Activated CD8-positive, alpha-beta memory T cell treated with anti-CD3 and anti-CD28 coated beads, Interleukin-2, amount 50 U/mL, for 48 hours (primary cell): Measurements from ENCODE around the gene FAM20B.
"Not testable (repeated sequence)": the region's sequence is repeated elsewhere in the genome, so short reads cannot be mapped to it uniquely, and the experiment has no call there.

Experiments used
- DNase-seq: peaks from one replicate; pipeline ENCODE4 v3.0.0-alpha.2; 2020

The FAM20B gene

DNA sequence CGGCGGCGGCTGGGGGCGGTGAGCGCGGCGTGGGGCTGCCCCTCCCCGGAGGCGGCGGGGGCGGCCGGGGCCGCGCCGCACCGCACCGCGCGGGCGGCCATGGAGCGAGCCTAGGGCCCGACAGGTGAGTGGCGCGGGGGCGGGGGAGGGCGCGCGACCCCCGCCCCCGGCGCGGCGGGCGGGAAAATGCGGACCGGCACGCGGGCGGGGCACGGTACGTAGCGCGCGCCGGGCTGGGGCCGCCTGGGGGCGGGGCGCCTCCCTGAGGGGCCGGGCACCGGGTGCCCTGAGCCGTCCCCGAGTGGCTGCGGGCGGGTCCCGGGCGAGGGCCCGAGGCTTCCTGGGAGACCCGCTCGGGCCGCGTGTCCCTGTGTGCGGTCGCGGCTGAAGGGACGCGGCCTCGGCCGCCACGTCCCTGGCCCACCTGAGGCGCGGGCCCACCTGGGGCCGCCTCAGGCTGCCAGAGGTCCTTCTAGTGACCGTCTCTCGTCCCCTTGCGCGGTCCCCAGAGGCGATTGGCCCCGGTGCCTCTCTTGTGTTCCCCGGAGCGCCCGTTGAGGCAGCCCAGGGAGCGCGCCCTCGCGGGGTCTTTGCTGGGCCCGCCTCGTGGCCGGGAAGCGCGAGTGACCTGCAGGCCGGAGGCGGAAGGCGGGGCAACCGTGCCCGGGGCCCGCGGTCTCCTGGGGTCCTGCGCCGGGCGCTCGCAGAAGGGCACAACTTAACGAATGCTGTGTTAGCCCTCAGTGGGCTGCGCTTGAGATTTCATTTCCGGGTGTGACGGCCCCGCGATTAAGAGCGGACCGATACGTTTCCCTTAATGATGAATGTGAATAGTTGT lies 500 bp downstream of the FAM20B start:
- DNase-seq, result peak; percentile 84

GRCh38 chr1:179026813-179027669 lies 1.3 kb downstream of the FAM20B start:
- no peak for DNase-seq

GRCh38 chr1:179029321-179029759 lies 3.6 kb downstream of the FAM20B start:
- no peak for DNase-seq

GRCh38 chr1:179030130-179030529 lies 4.4 kb downstream of the FAM20B start:
- no peak for DNase-seq

- DNase-seq, result no peak
Measured at GRCh38 chr1:179030683-179031082, 5.0 kb downstream of the FAM20B start.

GRCh38 chr1:179031284-179031683 lies 5.6 kb downstream of the FAM20B start:
- DNase-seq, result no peak

DNA sequence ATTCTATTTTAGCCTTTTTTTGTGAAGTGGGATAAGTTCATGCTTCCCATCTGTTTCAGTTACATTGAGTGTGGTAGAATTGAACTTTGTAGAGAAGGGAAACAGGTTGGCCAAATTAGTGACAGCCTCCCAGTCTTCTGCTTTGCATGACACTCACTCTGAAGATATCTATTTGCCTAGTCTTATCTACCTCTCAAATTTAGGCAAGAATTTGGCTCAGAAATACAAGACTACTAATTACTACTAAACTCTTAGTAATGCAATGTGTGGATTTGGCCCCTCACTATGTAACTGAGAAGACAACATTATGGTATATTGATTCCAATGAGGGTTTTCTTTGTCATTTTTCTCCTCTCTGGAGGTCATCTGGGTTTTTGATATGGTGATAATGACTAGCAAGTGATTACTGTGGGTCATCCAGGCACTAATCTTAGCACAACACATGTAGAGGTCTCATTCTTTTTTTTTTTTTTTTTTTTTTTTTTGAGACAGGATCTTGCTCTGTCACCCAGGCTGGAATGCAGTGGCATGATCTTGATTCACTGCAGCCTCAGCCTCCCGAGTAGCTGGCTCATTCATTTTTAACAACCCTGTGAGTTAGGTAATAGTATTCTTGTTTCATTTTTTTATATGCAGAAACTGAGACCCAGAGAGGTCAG lies 6.3 kb downstream of the FAM20B start:
- no peak for DNase-seq

GRCh38 chr1:179034720-179035119 lies 9.0 kb downstream of the FAM20B start:
- no peak for DNase-seq

DNA sequence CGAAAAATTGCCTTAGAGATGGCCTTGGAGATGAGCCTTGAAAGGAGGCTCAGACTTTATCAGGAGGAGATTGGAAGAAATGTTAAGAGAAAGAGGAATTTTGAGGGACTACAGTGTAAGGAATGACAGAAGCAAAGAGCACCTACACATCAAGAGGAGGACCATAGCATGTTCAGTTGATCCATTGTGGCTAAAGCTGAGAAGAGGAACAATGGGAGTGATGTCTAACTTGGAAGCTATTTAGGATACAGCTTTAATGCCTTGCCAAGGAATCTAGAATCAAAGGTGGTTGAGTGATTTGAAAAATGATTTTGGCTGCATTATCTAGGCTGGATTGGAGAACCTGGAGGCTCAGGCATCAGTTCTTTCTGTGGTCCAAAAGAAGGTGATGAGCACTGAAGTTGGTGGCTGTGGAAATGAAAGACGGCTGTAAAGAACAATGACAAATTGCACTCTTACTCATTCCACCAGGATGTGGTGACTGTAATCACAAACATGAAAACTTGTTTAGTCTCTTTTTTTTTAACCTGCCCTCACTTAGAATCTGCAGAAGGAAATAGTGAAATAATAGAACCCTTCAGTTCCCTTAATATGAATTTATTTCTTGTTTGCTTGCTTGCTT lies 11.3 kb downstream of the FAM20B start:
- no peak for DNase-seq

DNA sequence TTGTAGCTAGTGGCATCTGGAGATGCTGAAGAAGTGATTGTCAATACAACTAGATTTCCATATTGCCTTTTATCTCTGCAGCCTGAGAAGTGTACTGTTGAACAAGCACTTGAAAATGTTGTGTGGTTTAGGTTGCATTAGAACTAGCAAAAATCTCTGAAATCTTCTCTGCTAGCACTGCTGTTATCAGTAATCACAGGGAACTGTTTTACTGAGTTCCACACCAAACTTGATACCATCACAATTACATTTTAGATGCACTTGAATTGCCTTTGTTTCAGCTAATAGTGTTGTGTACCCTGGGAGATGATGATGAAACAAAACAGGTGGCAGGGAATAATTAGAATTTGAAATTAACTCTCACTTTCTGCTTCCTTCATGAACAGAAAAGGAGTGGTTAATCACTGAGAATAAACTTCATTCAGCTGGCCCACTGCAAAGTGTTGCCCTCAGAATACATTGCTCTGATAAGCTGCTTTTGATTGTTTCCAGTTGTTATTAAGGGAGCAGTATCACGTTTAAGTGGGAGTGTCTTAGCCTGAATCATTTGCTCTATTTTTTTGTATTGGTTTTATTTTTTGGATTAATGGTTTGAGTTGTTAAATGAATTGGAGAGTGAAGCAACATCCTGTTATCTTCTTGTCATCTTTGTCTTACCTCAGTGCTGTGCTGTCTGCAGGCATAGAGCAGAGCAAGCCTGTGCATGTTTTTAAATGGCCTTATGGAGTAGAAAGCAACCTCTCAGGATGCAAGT lies 13.0 kb downstream of the FAM20B start:
- DNase-seq, result no peak

- not testable (repeated sequence) for DNase-seq
Measured at GRCh38 chr1:179039502-179040174, 13.9 kb downstream of the FAM20B start.

DNA sequence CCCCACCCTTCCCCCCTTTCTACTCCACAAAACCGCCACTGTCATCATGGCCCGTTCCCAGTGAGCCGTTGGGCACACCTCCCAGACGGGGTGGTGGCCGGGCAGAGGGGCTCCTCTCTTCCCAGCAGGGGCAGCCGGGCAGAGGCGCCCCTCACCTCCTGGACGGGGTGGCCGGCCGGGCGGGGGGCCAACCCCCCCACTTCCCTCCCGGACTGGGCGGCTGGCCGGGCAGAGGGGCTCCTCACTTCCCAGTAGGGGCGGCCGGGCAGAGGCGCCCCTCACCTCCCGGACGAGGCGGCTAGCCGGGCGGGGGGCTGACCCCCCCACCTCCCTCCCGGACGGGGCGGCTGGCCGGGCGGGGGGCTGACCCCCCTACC lies 14.5 kb downstream of the FAM20B start:
- not testable (repeated sequence) for DNase-seq

DNA sequence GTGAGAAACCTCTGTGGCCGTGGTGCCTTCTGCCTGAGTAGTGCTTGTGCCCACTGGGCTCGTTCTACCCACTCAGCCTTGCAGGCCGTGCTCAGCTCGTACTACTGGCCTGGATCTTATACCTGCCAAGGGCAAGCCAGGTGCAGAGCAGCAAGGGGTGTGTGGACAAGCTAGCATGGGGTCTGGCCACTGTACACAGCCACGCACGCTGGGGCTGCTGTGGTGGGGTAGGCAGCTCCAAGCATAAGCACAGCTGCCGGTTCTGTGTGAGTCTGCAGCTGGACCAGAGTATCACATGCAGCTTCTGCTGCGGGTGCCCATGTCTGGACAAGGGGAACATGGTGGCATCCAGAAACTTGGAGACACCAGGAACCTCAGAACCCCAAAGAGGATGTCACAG lies 16.4 kb downstream of the FAM20B start:
- DNase-seq, result no peak

GRCh38 chr1:179042700-179043099 lies 17.0 kb downstream of the FAM20B start:
- DNase-seq, result no peak

- DNase-seq, result no peak
Measured at GRCh38 chr1:179043266-179043665, 17.6 kb downstream of the FAM20B start.

DNA sequence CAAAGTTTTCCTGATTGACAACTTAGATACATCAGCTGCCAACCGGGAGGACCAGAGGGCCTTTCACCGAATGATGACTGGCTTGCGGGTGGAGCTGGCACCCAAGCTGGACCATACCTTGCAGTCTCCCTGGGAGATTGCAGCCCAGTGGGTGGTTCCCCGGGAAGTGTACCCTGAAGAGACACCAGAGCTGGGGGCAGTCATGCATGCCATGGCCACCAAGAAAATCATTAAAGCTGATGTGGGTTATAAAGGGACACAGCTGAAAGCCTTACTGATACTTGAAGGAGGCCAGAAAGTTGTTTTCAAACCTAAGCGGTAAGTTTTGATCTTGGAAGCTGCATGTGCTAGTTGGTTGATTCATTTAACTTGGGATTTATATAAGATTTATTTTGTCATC lies 18.2 kb downstream of the FAM20B start:
- DNase-seq, result no peak

DNA sequence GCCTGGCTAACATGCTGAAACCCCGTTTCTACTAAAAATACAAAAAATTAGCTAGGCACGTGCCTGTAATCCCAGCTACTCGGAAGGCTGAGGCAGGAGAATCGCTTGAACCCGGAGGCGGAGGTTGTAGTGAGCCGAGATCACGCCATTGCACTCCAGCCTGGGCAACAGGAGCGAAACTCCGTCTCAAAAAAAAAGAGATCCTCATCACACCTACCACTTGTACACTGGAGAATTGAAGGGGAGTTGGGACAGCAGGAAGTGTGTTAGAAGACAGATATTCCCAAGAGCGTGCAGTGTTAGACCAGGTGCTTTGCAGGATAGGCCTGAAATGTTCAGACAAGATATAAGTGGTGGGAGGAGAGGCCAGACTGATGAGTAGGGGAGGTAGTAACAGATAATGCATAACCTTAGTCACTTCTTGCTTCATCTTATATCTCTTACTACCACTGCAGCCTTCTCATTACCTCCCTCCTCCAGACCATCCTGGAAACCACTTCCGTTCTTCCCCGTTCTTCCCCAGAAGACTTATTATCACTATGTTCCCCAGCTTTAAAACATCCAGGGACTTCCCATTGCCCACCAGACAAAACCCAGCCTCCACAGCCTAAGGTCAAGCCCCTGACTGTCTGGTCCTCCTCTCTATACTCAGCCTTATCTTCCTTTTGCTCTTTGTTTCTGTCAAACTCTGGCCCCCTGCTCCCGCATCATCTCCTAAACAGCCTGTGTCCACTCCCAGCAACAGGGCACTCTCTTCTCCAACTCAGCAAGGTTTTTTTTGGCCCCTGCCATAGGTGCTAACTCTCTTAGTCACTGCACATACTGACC lies 21.3 kb downstream of the FAM20B start:
- no peak for DNase-seq

- DNase-seq, result no peak
Measured at GRCh38 chr1:179047636-179047997, 21.9 kb downstream of the FAM20B start.

GRCh38 chr1:179048339-179049124 lies 22.8 kb downstream of the FAM20B start:
- DNase-seq, result no peak

- no peak for DNase-seq
Measured at GRCh38 chr1:179052776-179053175, 27.1 kb downstream of the FAM20B start.
